HG03039 (cell line): ENCODE measurements around the gene PLPPR3.

Source experiments
- ATAC-seq: cut with Tn5 transposase; IDR thresholded peaks from one replicate; pipeline ENCODE4 v1.9.1; 2021; ENCODE audit warnings: mild to moderate bottlenecking, moderate library complexity; ENCODE audit not compliant: unreplicated experiment

Gene PLPPR3

DNA sequence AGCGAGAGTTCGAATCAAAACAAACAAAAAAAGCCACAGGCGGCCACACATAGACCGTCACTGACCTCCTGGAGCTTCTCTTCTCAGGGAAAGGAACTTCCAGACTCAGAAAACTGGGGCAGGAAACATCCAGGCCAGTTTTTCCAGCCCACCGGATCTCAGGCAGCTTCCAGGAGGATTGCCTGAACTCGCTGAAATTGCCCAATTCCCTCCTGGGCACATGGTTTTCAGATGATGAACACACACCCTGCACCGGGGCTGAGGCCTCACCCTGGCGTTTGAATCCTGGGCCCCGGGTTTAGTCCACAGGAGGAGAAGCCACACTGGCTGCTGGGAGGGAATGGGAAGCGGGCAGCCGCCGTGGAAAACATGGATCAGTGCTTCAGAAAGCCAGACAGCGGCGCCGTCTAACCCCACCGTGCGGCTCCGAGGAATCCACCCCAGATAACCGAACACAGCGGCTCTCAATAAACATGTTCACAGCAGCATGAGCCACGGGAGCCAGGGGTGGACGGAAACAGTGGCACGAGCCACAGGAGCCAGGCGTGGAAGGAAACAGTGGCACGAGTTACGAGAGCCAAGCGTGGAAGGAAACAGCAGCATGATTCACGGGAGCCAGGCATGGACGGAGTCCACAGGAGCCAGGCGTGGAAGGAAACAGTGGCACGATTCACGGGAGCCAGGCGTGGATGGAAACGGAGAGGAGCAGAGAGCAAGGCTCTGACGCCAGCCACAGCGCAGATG, 42.7 kb downstream of the PLPPR3 start:
- ATAC-seq: no peak

DNA sequence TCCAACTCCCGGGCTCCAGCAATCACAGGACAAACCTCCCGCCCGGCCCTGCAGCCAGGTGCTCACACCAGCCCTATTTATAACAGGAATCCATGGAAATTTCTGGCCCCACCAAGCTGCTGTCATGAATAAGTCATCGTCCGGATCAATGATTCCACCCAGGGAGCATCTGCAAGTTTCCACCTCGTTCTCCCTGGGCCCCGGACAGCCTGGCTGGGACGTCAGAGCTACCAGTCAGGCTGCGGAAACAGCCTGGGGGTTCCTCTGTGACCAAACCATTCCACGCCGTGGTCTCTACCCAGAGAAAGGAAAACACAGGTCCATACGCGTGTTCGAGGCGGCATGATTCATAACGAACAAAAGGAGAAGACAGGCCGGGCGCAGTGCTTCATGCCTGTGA, 45.2 kb downstream of the PLPPR3 start:
- no peak for ATAC-seq

DNA sequence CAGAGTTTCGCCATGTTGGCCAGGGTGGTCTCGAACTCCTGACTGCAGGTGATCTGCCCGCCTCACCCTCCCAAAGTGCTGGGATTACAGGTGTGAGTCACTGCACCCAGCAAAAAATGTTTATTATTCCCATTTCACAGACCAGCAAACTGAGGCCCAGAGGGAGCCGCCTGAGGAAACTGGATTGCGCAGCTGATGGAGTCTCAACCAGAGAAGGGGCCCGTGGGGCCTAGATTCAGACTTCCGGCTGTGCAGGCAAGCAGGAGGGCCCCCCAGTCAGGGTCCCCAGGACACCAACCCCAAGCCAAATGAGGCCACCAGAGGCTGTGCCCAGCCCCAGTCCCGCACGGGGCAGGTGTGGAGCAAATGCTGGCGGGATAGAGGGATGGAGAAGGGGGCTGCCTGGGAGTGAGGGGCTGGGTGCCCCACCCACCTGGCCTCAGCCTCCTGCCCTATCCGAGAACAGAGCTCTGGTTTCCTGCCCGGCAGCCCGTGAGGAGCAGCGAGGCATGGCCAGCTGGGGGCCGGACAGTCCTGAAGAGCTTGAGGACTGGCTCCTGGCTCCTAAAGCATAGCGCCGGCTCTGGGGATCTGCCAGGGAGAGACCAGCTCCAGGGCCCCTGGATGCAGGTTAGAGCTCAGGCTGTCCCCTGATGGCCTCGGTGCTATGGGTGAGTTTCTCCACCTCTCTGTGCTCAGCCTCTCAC, 48.9 kb downstream of the PLPPR3 start:
- ATAC-seq: no peak

DNA sequence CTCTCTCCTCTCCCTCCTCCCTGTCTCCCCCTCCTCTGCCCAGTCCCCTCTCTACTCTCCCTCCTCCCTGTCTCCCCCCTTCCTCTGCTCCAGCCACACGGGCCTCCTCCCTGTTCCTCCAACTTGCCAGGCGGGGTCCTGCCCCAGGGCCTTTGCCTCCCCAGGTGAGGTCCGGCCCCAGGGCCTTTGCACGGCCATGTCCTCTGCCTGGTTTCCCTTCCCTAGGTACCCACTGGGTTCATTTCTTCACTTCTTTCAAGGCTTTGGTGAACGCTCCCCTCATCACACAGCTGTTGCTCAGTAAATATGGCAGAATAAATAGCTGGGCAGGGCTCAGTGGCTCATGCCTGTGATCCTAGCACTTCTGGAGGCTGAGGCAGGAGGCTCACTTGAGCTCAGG, 49.7 kb downstream of the PLPPR3 start:
- ATAC-seq: no peak

DNA sequence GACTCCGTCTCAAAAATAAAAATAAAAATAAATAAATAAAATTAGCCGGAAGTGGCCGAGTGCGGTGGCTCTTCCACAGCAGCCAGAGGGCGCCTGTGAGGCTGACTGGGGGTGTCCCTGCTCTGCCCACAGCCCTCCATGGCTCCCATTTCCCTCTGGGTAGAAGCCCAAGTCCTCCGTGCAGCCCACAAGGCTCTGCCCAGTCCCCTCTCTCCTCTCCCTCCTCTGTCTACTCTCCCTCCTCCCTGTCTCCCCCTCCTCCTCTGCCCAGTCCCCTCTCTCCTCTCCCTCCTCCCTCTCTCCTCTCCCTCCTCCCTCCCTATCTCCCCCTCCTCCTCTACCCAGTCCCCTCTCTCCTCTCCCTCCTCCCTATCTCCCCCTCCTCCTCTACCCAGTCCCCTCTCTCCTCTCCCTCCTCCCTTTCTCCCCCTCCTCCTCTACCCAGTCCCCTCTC, 50.4 kb downstream of the PLPPR3 start:
- ATAC-seq: no peak

DNA sequence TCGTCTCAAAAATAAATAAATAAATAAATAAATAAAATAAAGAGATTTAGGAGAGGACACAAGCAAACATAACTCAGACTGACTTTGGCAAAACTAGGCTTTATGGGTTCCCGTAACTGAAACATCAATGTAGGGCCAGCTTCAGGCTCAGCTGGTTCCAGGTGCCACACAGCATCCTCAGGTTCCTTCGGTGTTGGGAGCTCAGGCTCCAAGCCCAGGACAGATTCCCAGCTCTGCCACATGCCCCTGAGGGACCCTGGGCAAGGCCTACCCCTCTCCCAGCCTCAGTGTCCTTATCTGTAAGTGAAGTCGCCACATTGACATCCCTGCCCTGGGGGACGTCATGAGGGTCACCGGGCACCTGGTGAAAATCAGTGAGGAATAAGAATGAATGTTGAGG, 52.1 kb downstream of the PLPPR3 start:
- ATAC-seq: no peak

DNA sequence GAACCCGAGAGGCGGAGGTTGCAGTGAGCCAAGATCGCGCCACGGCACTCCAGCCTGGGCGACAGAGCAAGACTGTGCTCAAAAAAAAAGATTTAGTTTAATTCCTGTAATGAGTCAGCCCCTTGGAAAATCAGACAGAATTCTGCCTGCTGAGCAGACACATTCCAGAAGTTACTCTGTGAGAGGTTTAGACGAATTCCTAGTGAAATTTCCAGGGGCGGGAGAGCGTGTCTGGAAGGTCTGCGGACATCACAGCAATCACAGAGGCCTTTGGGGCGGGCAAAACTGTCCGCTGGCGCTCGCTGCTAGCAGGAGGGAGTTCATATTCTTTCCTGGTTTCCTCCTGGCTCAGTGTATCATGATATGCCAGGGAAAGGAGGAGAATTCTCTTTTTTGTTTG, 53.3 kb downstream of the PLPPR3 start:
- no peak for ATAC-seq

DNA sequence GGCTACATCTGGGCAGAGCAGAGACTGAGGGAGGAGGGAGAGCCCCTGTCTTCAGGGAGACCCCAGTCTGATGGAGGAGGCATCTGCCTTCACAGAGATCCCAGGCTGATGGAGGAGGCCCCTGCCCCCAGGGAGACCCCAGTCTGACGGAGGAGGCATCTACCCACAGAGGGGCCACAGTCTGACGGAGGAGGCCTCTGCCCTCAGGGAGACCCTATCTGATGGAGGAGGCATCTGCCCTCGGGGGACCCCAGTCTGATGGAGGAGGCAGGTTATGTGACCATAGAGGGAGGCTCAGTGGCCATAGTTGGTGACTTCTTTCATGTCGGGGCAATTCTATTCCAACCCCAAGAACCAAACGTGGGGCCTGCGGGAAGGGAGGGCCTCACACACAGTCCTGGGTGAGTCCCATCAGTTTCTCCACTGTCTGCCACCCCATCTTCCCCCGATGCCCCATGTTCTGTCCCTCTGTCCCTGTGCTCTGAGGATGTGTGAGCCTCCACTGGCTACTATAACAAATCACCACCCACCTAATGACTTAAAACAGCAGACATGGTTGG, 56.5 kb downstream of the PLPPR3 start:
- ATAC-seq: no peak

DNA sequence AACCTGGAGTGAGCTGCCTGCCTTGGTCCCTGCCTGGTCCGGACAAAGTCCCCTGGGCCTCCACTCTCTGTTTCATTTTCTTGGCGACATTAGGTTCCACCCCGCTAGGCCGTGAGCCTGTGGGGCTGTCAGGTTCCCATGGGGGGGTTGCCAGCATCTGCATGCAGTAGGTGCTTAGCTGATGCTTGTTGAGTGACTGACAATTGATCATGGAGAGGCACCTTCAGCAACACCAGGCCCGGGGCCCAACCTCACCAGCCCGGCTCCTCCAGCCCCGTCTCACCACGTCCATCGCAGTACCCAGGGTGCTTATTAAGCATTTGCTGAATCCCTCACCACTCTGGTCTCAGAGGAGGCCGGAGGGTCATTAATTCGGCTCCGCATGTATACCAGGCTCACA, 57.5 kb downstream of the PLPPR3 start:
- no peak for ATAC-seq

DNA sequence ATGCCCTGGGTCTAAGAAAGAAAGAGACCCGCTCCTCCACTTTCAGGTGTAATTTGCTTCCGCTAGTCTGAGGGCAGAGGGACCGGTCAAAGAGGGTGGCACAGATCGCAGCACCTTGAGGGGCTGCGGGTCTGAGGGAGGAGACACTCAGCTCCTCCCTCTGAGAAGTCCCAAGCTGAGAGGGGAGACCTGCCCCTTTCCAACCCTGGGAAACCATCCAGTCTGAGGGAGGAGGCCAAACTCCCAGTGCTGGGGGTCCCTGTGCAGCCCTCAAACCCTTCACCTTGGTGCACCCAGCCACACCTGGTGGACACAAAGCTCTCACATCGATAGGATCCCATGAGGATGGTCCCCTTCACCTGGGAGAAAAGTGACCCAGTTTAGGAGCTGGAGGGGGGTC, 57.9 kb downstream of the PLPPR3 start:
- no peak for ATAC-seq

DNA sequence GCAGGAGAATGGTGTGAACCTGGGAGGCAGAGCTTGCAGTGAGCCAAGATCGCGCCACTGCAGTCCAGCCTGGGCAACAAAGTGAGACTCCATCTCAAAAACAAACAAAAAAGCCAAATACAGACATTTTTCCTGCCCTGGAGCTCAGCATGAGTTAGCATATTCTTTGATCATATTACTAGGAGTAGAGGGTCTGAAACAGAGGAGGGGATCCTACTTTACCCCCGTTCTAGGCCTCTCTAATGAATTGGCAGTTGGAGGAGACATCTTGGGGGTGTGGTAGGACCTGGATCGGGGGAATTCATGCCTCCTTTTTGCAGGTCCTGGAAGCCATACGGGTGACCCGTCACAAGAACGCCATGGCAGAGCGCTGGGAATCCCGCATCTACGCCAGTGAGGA, 58.6 kb downstream of the PLPPR3 start:
- no peak for ATAC-seq
